GM12872 (cell line): Measurements from ENCODE around the gene KDM2B.

ENCODE experiments used
- TF ChIP-seq, protein P1 (sequence below): IDR thresholded peaks from 3 replicates; pipeline ENCODE4 v1.5.1; 2011; ENCODE audit warnings: low read depth, mild to moderate bottlenecking, low read length, moderate library complexity; ENCODE audit not compliant: insufficient read depth

KDM2B gene

GRCh38 chr12:121476477-121476876 is 104.3 kb downstream of the KDM2B start:
- TF ChIP-seq, protein P1, sequence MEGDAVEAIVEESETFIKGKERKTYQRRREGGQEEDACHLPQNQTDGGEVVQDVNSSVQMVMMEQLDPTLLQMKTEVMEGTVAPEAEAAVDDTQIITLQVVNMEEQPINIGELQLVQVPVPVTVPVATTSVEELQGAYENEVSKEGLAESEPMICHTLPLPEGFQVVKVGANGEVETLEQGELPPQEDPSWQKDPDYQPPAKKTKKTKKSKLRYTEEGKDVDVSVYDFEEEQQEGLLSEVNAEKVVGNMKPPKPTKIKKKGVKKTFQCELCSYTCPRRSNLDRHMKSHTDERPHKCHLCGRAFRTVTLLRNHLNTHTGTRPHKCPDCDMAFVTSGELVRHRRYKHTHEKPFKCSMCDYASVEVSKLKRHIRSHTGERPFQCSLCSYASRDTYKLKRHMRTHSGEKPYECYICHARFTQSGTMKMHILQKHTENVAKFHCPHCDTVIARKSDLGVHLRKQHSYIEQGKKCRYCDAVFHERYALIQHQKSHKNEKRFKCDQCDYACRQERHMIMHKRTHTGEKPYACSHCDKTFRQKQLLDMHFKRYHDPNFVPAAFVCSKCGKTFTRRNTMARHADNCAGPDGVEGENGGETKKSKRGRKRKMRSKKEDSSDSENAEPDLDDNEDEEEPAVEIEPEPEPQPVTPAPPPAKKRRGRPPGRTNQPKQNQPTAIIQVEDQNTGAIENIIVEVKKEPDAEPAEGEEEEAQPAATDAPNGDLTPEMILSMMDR, result no peak

DNA sequence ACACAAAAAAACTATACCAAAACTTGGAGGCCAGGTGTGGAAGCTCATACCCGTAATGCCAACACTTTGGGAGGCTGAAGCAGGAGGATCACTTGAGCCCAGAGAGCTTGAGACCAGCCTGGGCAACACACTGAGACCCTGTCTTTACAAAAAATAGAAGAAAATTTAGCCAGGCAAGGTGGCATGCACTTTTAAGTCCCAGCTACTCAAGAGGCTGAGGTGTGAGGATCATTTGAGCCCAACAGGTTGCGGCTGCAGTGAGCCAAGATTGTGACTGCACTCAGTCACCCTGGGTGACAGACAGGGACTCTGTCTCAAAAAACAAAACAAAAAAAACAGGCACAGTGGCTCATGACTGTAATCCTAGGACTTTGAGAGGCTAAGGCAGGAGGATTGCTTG is 105.5 kb downstream of the KDM2B start:
- TF ChIP-seq, protein P1, result no peak

DNA sequence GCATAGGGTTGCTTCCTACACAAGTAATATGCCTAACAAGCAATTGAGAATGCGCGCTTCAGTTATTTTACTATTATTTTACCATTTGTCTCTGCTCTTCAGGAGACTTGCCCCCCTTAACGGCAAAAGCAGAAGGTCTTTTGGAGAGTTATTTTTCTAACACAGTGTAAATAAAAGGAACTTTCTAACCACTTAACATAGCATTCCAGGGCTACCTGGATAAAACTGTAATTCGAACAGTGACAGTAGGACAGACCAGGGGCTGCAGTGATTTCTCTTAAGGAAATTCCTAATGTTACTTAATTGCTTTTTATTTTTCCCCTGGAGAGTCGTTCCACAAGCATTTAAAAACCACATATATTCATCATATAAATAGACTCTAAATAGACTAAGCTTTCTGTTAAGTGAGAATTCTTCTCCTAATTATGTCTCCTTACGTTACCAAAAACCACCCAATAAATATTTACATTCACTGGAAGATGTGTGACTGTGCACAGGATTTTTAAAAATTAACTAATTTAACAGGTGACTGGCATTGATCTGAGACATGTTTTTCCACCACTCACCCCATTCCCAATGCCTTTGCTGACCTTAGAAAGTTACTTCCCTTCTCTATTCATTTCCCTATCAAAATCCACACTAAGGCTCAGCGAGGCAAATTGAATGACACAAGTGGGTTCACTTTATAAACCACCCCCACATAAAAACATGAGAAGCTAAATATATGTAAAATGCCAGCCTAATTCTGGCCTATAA is 108.5 kb downstream of the KDM2B start:
- TF ChIP-seq, protein P1, result no peak

DNA sequence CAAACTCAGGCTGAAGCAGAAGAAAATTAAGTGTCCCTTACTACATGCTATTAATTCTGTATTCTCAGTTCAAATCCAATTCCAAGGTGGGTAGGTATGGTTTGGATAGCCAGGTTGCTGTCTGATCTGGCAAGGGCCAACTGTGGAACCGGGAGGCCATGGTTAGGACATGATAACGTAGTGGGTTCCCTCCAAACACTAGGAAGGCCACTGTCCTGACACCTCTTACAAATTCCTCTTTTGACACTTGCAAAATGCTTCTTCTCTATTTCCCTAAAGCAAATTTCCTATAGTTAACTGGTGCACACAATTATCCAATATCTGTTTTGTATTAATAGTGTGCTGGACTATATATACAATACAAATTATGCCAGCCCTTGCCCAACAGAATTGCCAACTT is 110.1 kb downstream of the KDM2B start:
- TF ChIP-seq, protein P1, result no peak

GRCh38 chr12:121468499-121468801 is 112.4 kb downstream of the KDM2B start:
- TF ChIP-seq, protein P1, result no peak

- TF ChIP-seq, protein P1, result no peak
Observed at GRCh38 chr12:121467638-121468498, 113.0 kb downstream of the KDM2B start.

DNA sequence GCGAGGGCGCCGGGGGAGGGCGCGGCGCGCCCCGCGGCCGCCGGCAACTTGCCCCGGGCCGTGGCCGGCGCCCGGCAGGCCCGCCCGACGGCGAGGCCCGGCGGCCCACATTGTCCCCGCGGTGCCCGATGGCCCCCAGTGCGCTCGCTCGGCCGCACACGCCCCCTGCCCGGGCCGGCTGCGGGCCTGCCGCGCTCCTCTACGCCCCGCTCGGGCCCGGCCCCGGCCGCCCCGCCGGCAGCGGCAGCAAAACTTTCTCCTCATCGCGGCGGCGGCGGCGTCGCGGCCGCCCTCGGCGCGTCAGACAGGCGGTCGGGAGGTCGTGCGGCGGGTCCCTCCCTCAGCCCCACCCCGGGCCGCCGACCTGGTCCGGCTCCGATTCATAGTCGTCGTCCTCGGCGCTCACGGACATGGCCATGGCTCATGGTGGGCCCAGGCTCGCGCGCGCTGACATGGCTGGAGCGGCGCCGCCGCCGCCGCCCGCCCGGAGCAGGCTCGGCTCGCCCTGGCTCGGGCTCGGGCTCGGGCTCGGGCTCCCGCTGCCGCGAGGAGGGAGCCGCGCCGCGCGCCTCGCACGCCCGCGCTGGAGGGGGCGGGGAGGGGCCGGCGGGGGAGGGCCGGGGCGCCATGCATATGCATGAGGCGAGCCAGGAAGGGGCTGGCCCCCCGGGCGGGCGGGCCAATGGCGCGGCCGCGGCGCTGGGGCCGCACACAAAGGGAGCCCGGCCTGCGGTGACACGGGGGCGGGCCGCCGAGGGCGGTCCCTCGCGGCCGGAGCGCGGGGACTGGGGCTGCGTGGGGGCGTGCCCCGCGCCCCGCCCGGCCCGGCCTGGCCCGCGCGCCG is 113.8 kb downstream of the KDM2B start:
- TF ChIP-seq, protein P1, result no peak
